Measurements from ENCODE around the gene TMEM269.

- TF ChIP-seq CTCF (IDR thresholded peaks at IDR 0.05; ENCODE audit: poor library complexity) (no peak), EZH2 (IDR thresholded peaks at IDR 0.05; ENCODE audit: borderline replicate concordance) (no peak)
Measured at GRCh38 chr1:42753070-42753469, 31.7 kb upstream of the TMEM269 start.
